ENCODE data around the gene SLC30A10. TPM values are rescaled to one million over a fixed set of nuclear protein-coding genes. Genes with fewer than 3 reads are reported as not detected.
"Not testable (repeated sequence)": the region's sequence is repeated elsewhere in the genome, so short reads cannot be mapped to it uniquely, and the experiment has no call there.

Gene SLC30A10
- total RNA-seq, 2 donors from 2014 or later, result not detected

- no peaks in the 10 kb centered on the region for H3K27me3 ChIP-seq (replicated peaks; ENCODE audit: insufficient read depth)
- no peaks in the 10 kb centered on the region for H3K4me1 ChIP-seq (ENCODE audit: control insufficient read depth in 1 of 2, low read depth in 2 of 2)
- ATAC-seq (ENCODE audit: insufficient number of reproducible peaks, low FRiP score, low read depth), result no peak
- no peak for DNase-seq (ENCODE audit: low spot score)
- no peaks in the 10 kb centered on the region for H3K36me3 ChIP-seq
- H3K4me3 ChIP-seq, result no peak overlapping the region
- no peaks in the 10 kb centered on the region for H3K9me3 ChIP-seq
- TF ChIP-seq, protein P1, sequence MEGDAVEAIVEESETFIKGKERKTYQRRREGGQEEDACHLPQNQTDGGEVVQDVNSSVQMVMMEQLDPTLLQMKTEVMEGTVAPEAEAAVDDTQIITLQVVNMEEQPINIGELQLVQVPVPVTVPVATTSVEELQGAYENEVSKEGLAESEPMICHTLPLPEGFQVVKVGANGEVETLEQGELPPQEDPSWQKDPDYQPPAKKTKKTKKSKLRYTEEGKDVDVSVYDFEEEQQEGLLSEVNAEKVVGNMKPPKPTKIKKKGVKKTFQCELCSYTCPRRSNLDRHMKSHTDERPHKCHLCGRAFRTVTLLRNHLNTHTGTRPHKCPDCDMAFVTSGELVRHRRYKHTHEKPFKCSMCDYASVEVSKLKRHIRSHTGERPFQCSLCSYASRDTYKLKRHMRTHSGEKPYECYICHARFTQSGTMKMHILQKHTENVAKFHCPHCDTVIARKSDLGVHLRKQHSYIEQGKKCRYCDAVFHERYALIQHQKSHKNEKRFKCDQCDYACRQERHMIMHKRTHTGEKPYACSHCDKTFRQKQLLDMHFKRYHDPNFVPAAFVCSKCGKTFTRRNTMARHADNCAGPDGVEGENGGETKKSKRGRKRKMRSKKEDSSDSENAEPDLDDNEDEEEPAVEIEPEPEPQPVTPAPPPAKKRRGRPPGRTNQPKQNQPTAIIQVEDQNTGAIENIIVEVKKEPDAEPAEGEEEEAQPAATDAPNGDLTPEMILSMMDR (IDR thresholded peaks at IDR 0.05), result no peak
- H3K27ac ChIP-seq, result no peak overlapping the region
These were observed 21.2 kb downstream of the SLC30A10 start for GRCh38 chr1:219906924-219907771.

GRCh38 chr1:219906565-219906923 is 21.8 kb downstream of the SLC30A10 start:
- not testable (repeated sequence) for H3K27ac ChIP-seq; DNase-seq (ENCODE audit: low spot score); ATAC-seq (ENCODE audit: insufficient number of reproducible peaks, low FRiP score, low read depth); H3K36me3 ChIP-seq; H3K9me3 ChIP-seq; H3K4me3 ChIP-seq; H3K27me3 ChIP-seq (replicated peaks; ENCODE audit: insufficient read depth); H3K4me1 ChIP-seq (ENCODE audit: control insufficient read depth in 1 of 2, low read depth in 2 of 2)

GRCh38 chr1:219905524-219905923 is 22.8 kb downstream of the SLC30A10 start:
- TF ChIP-seq, protein P1 (IDR thresholded peaks at IDR 0.05), result no peak
- H3K4me3 ChIP-seq, result no peak overlapping the region
- H3K4me1 ChIP-seq (ENCODE audit: control insufficient read depth in 1 of 2, low read depth in 2 of 2), result no peaks in the 10 kb centered on the region
- H3K36me3 ChIP-seq, result no peaks in the 10 kb centered on the region
- H3K9me3 ChIP-seq, result no peaks in the 10 kb centered on the region
- no peak overlapping the region for H3K27ac ChIP-seq
- ATAC-seq (ENCODE audit: insufficient number of reproducible peaks, low FRiP score, low read depth), result no peak
- no peaks in the 10 kb centered on the region for H3K27me3 ChIP-seq (replicated peaks; ENCODE audit: insufficient read depth)
- DNase-seq (ENCODE audit: low spot score), result no peak

- no peaks in the 10 kb centered on the region for H3K27me3 ChIP-seq (replicated peaks; ENCODE audit: insufficient read depth)
- ATAC-seq (ENCODE audit: insufficient number of reproducible peaks, low FRiP score, low read depth) (no peak), DNase-seq (ENCODE audit: low spot score) (no peak)
These were observed 23.4 kb downstream of the SLC30A10 start for GRCh38 chr1:219904934-219905333.

GRCh38 chr1:219903353-219903871 is 24.9 kb downstream of the SLC30A10 start:
- Histone ChIP-seq H3K27me3 (replicated peaks; ENCODE audit: insufficient read depth) (no peaks in the 10 kb centered on the region), H3K9me3 (no peaks in the 10 kb centered on the region), H3K4me1 (ENCODE audit: control insufficient read depth in 1 of 2, low read depth in 2 of 2) (no peaks in the 10 kb centered on the region), H3K4me3 (no peak overlapping the region), H3K36me3 (no peaks in the 10 kb centered on the region), H3K27ac (no peak overlapping the region)
- TF ChIP-seq, protein P1 (IDR thresholded peaks at IDR 0.05), result no peak
- ATAC-seq (ENCODE audit: insufficient number of reproducible peaks, low FRiP score, low read depth) (no peak), DNase-seq (ENCODE audit: low spot score) (no peak)

More at GRCh38 chr1:219904934-219905333, 23.4 kb downstream of the SLC30A10 start:
- H3K9me3 ChIP-seq, result no peaks in the 10 kb centered on the region
- TF ChIP-seq, protein P1 (IDR thresholded peaks at IDR 0.05), result no peak
- no peaks in the 10 kb centered on the region for H3K36me3 ChIP-seq
- no peak overlapping the region for H3K27ac ChIP-seq
- H3K4me3 ChIP-seq, result no peak overlapping the region
- no peaks in the 10 kb centered on the region for H3K4me1 ChIP-seq (ENCODE audit: control insufficient read depth in 1 of 2, low read depth in 2 of 2)
